Body of pancreas (tissue), 4 donors: ENCODE results near the gene SLC16A1.

Source experiments
- CTCF ChIP-seq, 7 experiments: fragments of 450-650 bp in 4 of 7; fragments of 200-600 bp in 3 of 7; sonication (generic) in 3 of 7; IDR thresholded peaks; one replicate each; pipeline ENCODE4 v1.5.1; 2016 to 2019; ENCODE audit warnings: antibody characterized with exemption in 7 of 7
- POLR2A ChIP-seq, 3 donors: fragments of 450-650 bp; IDR thresholded peaks; one replicate each; pipeline ENCODE4 v1.6.1; 2016; ENCODE audit warnings: antibody characterized with exemption in 3 of 3, mild to moderate bottlenecking in 2 of 3

GRCh38 chr1:112971006-112971405 is 15.0 kb upstream of the SLC16A1 start:
- no peak for TF ChIP-seq POLR2A (IDR thresholded peaks at IDR 0.05)
- no peak for TF ChIP-seq CTCF (IDR thresholded peaks at IDR 0.05)
